ENCODE data around the gene STRN3. TPM values are rescaled to one million over a fixed set of nuclear protein-coding genes. Genes with fewer than 3 reads are reported as not detected.

STRN3 gene
- total and polyA plus RNA-seq, 9 donors, result 11.5 to 43.0 (median 32.4) TPM

DNA sequence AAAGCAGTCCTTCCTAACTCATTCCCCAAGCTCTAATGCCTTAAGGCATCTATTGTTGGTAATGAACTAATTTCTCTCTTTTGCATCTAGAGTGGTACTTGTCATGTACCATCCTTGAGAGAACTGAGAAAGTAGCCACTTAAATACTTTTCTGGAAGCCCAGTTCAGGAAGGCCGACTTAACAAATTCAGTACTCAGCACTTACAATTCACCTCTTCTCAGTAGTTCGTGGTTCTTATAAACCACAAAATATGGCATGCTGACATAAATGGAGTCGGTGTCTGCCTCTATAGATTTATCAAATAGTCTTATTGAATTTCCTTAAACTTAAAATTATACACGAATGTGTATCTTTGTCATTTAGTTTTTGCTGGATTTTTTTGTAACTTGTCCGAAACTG lies 161.2 kb downstream of the STRN3 start:
- Histone ChIP-seq H3K4me3 (no peak overlapping the region), H3K4me1 (ENCODE audit: insufficient read depth) (no peaks in the 10 kb centered on the region), H3K36me3 (no peaks in the 10 kb centered on the region), H3K9me3 (no peaks in the 10 kb centered on the region), H3K27ac (no peak overlapping the region), H3K27me3 (no peaks in the 10 kb centered on the region)
- DNase-seq, result no peak
- WGBS, 3 donors, result 88 to 90% (median 90%) methylated on average over 5 of the region's 5 CpGs
- intact Hi-C loops (cut with DNase I), result no loop called here
- no peak for TF ChIP-seq POLR2A (IDR thresholded peaks at IDR 0.05)
- no peak for TF ChIP-seq EP300 (IDR thresholded peaks at IDR 0.05)

DNA sequence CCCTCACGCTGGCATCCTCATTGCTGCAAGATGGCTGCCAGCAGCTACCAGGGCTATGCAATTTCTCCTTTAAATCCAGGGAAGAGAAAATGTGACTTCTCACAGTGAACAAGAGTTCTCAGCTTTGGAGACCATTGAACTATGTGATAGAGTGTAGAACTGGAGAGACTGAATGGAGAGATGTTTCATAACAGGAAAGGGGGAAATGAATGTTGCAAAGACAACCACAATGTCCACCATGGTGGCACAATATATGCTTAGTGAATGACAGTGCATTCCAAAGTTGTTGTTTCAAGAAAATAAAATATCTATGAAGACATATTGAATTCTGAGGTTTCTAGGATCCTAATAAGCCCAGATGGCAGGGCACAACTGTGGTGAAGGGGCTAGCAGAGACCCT lies 165.0 kb downstream of the STRN3 start:
- DNase-seq, result no peak
- Histone ChIP-seq H3K4me1 (ENCODE audit: insufficient read depth) (no peaks in the 10 kb centered on the region), H3K27me3 (no peaks in the 10 kb centered on the region), H3K27ac (no peak overlapping the region), H3K36me3 (no peaks in the 10 kb centered on the region), H3K4me3 (no peak overlapping the region), H3K9me3 (no peaks in the 10 kb centered on the region)
- WGBS, 3 donors, result 83 to 87% (median 86%) methylated on average over 1 of the region's 1 CpG
- TF ChIP-seq POLR2A (IDR thresholded peaks at IDR 0.05) (no peak), EP300 (IDR thresholded peaks at IDR 0.05) (no peak)
- TF ChIP-seq, protein P1, sequence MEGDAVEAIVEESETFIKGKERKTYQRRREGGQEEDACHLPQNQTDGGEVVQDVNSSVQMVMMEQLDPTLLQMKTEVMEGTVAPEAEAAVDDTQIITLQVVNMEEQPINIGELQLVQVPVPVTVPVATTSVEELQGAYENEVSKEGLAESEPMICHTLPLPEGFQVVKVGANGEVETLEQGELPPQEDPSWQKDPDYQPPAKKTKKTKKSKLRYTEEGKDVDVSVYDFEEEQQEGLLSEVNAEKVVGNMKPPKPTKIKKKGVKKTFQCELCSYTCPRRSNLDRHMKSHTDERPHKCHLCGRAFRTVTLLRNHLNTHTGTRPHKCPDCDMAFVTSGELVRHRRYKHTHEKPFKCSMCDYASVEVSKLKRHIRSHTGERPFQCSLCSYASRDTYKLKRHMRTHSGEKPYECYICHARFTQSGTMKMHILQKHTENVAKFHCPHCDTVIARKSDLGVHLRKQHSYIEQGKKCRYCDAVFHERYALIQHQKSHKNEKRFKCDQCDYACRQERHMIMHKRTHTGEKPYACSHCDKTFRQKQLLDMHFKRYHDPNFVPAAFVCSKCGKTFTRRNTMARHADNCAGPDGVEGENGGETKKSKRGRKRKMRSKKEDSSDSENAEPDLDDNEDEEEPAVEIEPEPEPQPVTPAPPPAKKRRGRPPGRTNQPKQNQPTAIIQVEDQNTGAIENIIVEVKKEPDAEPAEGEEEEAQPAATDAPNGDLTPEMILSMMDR (IDR thresholded peaks at IDR 0.05), result no peak
- intact Hi-C loops (cut with DNase I), result no loop called here

DNA sequence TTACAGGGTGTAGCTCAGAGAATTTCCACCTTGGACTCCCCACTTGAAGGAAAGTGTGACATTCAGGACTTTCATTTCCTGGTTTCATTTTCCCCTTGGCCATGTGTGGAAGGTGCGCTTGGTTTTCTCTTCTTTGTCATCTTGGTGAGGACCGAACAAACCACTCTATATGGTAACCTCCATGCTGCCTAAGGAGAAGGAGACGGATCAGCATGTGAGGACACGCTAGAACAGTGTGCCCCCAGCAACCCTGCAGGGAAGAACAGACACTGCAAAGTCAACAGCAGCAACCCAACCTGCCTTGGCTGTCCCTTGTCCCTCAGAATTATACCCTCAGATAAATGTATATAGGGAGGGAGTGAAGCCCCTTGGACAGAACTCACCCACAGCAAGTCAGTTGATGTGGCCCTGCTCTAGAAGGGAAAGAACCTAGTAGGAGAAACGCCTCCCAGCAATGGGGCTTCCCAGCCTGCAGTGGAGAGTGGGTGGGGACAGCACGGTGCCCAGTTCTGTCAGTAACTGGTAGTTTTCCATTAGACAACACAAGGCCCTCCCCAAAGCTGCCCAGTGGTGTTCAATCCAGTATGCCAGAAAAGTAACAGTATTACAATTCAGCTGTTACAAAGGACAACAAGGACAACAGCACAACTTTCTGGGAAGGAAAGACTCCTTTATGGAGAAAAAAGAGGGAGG lies 170.7 kb downstream of the STRN3 start:
- Histone ChIP-seq H3K36me3 (no peaks in the 10 kb centered on the region), H3K9me3 (no peaks in the 10 kb centered on the region), H3K27me3 (no peaks in the 10 kb centered on the region), H3K27ac (no peak overlapping the region), H3K4me3 (no peak overlapping the region), H3K4me1 (ENCODE audit: insufficient read depth) (no peaks in the 10 kb centered on the region)
- intact Hi-C loops (cut with DNase I), result no loop called here
- 88 to 93% (median 88%) methylated on average over 6 of the region's 6 CpGs for WGBS, 3 donors
- no peak for TF ChIP-seq EP300 (IDR thresholded peaks at IDR 0.05)
- TF ChIP-seq, protein P1 (IDR thresholded peaks at IDR 0.05), result no peak
- no peak for TF ChIP-seq POLR2A (IDR thresholded peaks at IDR 0.05)
- DNase-seq, result no peak

DNA sequence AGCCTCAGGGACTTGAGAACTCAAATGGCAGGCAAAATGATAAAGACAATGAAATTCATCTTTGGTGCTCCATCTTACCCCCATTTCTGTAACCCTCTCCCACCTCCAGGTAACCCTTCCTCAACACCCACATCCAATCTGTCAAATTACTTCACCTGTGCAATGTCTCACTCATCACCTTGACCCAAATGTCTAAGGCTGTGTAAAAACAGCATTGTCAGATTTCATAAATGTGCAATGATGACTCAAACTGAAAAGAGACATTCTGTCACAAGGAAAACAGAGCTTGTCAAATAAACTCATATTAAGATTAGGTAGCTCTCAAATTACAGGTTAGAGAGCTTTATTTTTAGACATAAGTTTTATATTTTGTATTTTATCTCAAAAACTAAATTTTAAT lies 171.7 kb downstream of the STRN3 start:
- H3K9me3 ChIP-seq, result no peaks in the 10 kb centered on the region
- H3K27me3 ChIP-seq, result no peaks in the 10 kb centered on the region
- TF ChIP-seq, protein P1 (IDR thresholded peaks at IDR 0.05), result no peak
- no peak for TF ChIP-seq POLR2A (IDR thresholded peaks at IDR 0.05)
- no peak for TF ChIP-seq EP300 (IDR thresholded peaks at IDR 0.05)
- H3K4me3 ChIP-seq, result no peak overlapping the region
- intact Hi-C loops (cut with DNase I), result no loop called here
- no peak for DNase-seq
- no peak overlapping the region for H3K27ac ChIP-seq
- no peaks in the 10 kb centered on the region for H3K36me3 ChIP-seq
- H3K4me1 ChIP-seq (ENCODE audit: insufficient read depth), result no peaks in the 10 kb centered on the region

DNA sequence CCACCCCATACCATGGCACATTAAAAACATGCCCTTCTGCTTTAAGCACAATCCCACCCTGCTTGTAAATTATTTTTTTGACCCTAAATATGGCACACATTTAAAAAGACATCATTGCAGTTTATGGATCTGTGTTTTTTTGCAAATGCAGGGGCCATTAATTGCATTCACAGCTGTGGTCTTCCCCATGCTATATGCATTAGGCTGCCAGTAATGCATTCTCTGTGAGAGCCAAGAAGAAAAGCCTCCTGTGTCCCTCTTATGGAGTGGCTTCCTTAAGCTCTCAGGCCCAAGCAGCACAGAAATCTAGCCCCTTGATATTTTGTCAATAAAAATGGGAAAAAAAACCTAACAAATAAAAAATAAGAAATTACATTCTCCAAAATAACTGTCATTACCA lies 172.2 kb downstream of the STRN3 start:
- intact Hi-C loops (cut with DNase I), result no loop called here
- Histone ChIP-seq H3K36me3 (no peaks in the 10 kb centered on the region), H3K9me3 (no peaks in the 10 kb centered on the region), H3K4me3 (no peak overlapping the region), H3K4me1 (ENCODE audit: insufficient read depth) (no peaks in the 10 kb centered on the region), H3K27ac (no peak overlapping the region), H3K27me3 (no peaks in the 10 kb centered on the region)
- TF ChIP-seq EP300 (IDR thresholded peaks at IDR 0.05), result no peak
- TF ChIP-seq, protein P1 (IDR thresholded peaks at IDR 0.05), result no peak
- TF ChIP-seq POLR2A (IDR thresholded peaks at IDR 0.05), result no peak
- no peak for DNase-seq
